Activated CD4-positive, alpha-beta T cell treated with anti-CD3 and anti-CD28 coated beads, Interleukin-2, amount 10 ng/mL, durations not matched to agents 7 days and 5 days (primary cell): Measurements from ENCODE around the gene PRLR. TPM values are rescaled to one million over a fixed set of nuclear protein-coding genes. Genes with fewer than 3 reads are reported as not detected.
"Not testable (repeated sequence)": the region's sequence is repeated elsewhere in the genome, so short reads cannot be mapped to it uniquely, and the experiment has no call there.

Source experiments
- CTCF ChIA-PET: fragments of 350-600 bp; sonication (Branson Sonifier 250); formaldehyde crosslinking; loops from one replicate; lab custom pipeline; 2021; ENCODE audit warnings: antibody characterized with exemption; lab: Charles Lee
- POLR2A ChIA-PET: fragments of 350-600 bp; sonication (Branson Sonifier 250); formaldehyde crosslinking; loops from one replicate; lab custom pipeline; 2021; ENCODE audit warnings: antibody characterized with exemption; lab: Charles Lee
- DNase-seq: peaks from one replicate; pipeline ENCODE4 v3.0.0-alpha.2; 2020
- H3K27ac Mint-ChIP-seq: one replicate; pipeline ENCODE4 v1.8.0; 2021; ENCODE audit warnings: mild to moderate bottlenecking, moderate library complexity, mixed read lengths
- H3K27me3 Mint-ChIP-seq: one replicate; pipeline ENCODE4 v1.8.0; 2021; ENCODE audit warnings: mixed read lengths
- H3K36me3 Mint-ChIP-seq: one replicate; pipeline ENCODE4 v1.8.0; 2021; ENCODE audit warnings: low read depth, mixed read lengths
- H3K4me1 Mint-ChIP-seq: one replicate; pipeline ENCODE4 v1.8.0; 2021; ENCODE audit warnings: mixed read lengths
- H3K4me3 Mint-ChIP-seq: one replicate; pipeline ENCODE4 v1.8.0; 2021; ENCODE audit warnings: mild to moderate bottlenecking, moderate library complexity, mixed read lengths
- H3K9me3 Mint-ChIP-seq: one replicate; pipeline ENCODE4 v1.8.0; 2021; ENCODE audit warnings: mixed read lengths
- total RNA-seq, 2 experiments: library from RNA; stranded (reverse); gene quantifications; one replicate each; pipeline ENCODE4 v1.2.3, GENCODE V29; 2021

PRLR gene
- total RNA-seq, 2 experiments from 2014 or later = not detected

GRCh38 chr5:35202319-35203111 lies 27.8 kb downstream of the PRLR start:
- DNase-seq = peak; percentile 41
- CTCF ChIA-PET = no interaction called here
- peaks cover 34% of the 10 kb centered on the region for H3K27me3 Mint-ChIP-seq
- POLR2A ChIA-PET = no interaction called here
- H3K9me3 Mint-ChIP-seq = no peaks in the 10 kb centered on the region
- H3K36me3 Mint-ChIP-seq = no peaks in the 10 kb centered on the region
- H3K4me3 Mint-ChIP-seq = no peak overlapping the region
- H3K27ac Mint-ChIP-seq = no peak overlapping the region
- no peaks in the 10 kb centered on the region for H3K4me1 Mint-ChIP-seq

DNA sequence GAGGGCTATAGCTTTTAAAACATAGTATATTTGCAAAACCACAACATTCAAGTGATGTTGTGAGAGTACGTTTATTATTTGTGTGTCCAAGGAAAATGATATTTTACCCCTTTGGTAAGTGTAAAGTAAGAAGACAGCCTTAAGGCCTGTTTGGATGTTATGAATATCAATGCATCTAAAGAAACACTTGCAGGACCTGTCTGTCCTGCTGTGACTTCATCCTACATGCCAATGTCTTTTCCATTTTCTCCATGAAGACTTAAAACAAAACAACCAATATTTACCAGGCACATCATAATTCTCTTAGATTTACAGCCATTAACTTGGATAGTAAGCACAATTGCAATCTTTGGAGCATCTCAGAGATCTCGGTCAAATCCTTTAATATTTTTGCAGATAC lies 29.0 kb downstream of the PRLR start:
- Mint-ChIP-seq H3K36me3 (no peaks in the 10 kb centered on the region), H3K4me1 (no peaks in the 10 kb centered on the region), H3K9me3 (no peaks in the 10 kb centered on the region)

DNA sequence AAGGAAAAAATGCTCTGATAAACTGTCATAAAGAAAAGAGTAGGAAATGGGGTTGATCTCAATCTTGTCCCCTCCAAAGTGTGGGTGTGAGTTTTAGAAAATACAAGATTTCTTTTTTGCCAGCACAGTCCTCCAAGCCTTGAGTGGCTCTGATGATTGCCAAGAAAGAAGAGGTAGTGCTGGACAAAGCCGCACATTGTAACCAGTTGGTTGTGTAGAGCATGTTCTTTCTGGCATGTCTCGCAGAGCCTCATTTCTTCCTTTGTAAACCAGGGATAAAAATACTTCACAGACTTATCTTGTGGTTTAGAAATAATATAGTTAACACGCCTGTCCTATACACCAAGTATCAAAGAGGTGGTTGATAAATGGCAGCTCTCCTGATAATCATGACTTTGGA lies 30.4 kb downstream of the PRLR start:
- H3K36me3 Mint-ChIP-seq = no peaks in the 10 kb centered on the region
- no peak for DNase-seq
- no peaks in the 10 kb centered on the region for H3K9me3 Mint-ChIP-seq
- POLR2A ChIA-PET = no interaction called here
- H3K4me1 Mint-ChIP-seq = no peaks in the 10 kb centered on the region
- CTCF ChIA-PET = no interaction called here
- no peak overlapping the region for H3K27ac Mint-ChIP-seq
- H3K4me3 Mint-ChIP-seq = no peak overlapping the region
- H3K27me3 Mint-ChIP-seq = peaks cover 25% of the 10 kb centered on the region

More for the DNA sequence above, 29.0 kb downstream of the PRLR start:
- no peak for DNase-seq
- no peak overlapping the region for H3K4me3 Mint-ChIP-seq
- ChIA-PET CTCF (interaction anchor here (0.6 kb wide), 1 partner anchor 993 kb away, joined by 5 read pairs; no protein-coding TSS in a partner anchor), POLR2A (no interaction called here)
- peaks cover 34% of the 10 kb centered on the region for H3K27me3 Mint-ChIP-seq
- H3K27ac Mint-ChIP-seq = no peak overlapping the region

- Mint-ChIP-seq H3K27me3 (peaks cover 23% of the 10 kb centered on the region), H3K36me3 (no peaks in the 10 kb centered on the region), H3K27ac (no peak overlapping the region), H3K4me3 (no peak overlapping the region), H3K4me1 (no peaks in the 10 kb centered on the region), H3K9me3 (no peaks in the 10 kb centered on the region)
- DNase-seq = no peak
- ChIA-PET CTCF (no interaction called here), POLR2A (no interaction called here)
Observed at GRCh38 chr5:35198686-35199085, 31.6 kb downstream of the PRLR start.

GRCh38 chr5:35198075-35198474 lies 32.2 kb downstream of the PRLR start:
- CTCF ChIA-PET = no interaction called here
- no peak overlapping the region for H3K4me3 Mint-ChIP-seq
- peaks cover 19% of the 10 kb centered on the region for H3K27me3 Mint-ChIP-seq
- H3K36me3 Mint-ChIP-seq = no peaks in the 10 kb centered on the region
- DNase-seq = no peak
- H3K4me1 Mint-ChIP-seq = no peaks in the 10 kb centered on the region
- no peak overlapping the region for H3K27ac Mint-ChIP-seq
- no peaks in the 10 kb centered on the region for H3K9me3 Mint-ChIP-seq
- POLR2A ChIA-PET = no interaction called here

GRCh38 chr5:35197351-35197750 lies 32.9 kb downstream of the PRLR start:
- POLR2A ChIA-PET = no interaction called here
- Mint-ChIP-seq H3K9me3 (no peaks in the 10 kb centered on the region), H3K27ac (no peak overlapping the region), H3K27me3 (peaks cover 19% of the 10 kb centered on the region), H3K36me3 (no peaks in the 10 kb centered on the region), H3K4me1 (no peaks in the 10 kb centered on the region), H3K4me3 (no peak overlapping the region)
- DNase-seq = no peak
- CTCF ChIA-PET = no interaction called here

GRCh38 chr5:35195472-35195852 lies 34.8 kb downstream of the PRLR start:
- H3K36me3 Mint-ChIP-seq = no peaks in the 10 kb centered on the region
- no peak overlapping the region for H3K4me3 Mint-ChIP-seq
- no peak for DNase-seq
- POLR2A ChIA-PET = no interaction called here
- no peaks in the 10 kb centered on the region for H3K9me3 Mint-ChIP-seq
- no peak overlapping the region for H3K27ac Mint-ChIP-seq
- H3K27me3 Mint-ChIP-seq = peaks cover 9% of the 10 kb centered on the region
- H3K4me1 Mint-ChIP-seq = no peaks in the 10 kb centered on the region
- CTCF ChIA-PET = no interaction called here

DNA sequence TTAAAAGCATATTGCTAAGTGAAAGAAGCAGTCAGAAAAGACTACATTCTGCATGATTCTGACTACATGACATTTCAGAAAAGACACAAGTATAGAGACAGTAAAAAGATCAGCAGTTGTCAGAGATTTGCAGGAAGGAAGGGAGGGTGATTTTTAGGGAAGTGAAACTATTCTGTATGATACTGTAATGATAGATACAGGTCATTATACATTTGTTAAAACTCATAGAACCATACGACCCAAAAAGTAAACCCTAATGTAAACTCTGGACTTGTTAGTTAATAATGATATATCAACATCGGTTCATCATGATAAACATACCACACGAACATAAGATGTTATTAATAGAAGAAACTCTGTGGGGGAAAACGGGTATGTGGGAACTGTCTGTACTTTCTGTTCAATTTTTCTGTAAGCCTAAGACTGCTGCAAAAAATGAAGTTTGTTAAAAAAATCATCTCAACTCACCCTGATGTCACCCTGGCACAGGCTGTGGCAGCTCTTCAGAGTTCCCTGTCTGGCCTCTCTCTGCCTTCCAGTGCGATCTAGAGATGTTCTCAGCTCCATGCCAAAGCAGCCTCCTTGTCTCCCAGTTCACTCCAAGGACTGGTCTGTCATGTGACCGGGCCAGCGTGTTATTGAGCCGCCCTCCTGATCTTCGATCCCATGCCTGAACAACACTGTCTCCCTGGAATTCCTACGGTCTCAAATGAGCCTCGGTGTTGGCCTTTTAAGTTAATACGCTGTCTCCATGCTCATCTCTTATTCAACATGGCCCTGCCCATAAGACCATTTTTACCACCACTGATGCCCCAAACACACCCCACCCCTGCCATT lies 35.4 kb downstream of the PRLR start:
- Mint-ChIP-seq H3K4me3 (no peak overlapping the region), H3K36me3 (no peaks in the 10 kb centered on the region), H3K27me3 (peaks cover 9% of the 10 kb centered on the region), H3K4me1 (no peaks in the 10 kb centered on the region), H3K27ac (no peak overlapping the region), H3K9me3 (no peaks in the 10 kb centered on the region)
- ChIA-PET POLR2A (no interaction called here), CTCF (no interaction called here)
- no peak for DNase-seq

DNA sequence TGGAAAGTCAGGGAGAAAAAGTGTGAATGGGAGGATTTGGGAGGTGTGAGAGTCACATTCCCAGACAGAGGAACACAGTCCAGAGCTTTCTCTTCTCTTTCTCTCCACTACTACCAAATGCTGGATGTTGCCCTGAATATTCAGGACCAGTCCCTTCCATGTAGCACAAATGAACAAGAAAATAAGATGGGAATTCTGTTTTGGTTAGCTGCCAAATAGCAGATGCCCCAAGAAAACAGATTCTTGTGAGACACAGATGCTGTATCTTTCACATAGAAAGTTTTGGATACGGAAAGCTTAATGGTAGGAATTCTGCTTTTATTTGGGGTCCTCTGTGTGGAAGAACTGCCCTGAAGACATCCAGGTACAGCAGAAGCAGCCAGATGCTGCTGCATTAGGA lies 37.8 kb downstream of the PRLR start:
- POLR2A ChIA-PET = no interaction called here
- Mint-ChIP-seq H3K4me3 (no peak overlapping the region), H3K9me3 (no peaks in the 10 kb centered on the region), H3K36me3 (no peaks in the 10 kb centered on the region), H3K27me3 (no peaks in the 10 kb centered on the region), H3K4me1 (no peaks in the 10 kb centered on the region), H3K27ac (no peak overlapping the region)
- CTCF ChIA-PET = no interaction called here
- DNase-seq = no peak

DNA sequence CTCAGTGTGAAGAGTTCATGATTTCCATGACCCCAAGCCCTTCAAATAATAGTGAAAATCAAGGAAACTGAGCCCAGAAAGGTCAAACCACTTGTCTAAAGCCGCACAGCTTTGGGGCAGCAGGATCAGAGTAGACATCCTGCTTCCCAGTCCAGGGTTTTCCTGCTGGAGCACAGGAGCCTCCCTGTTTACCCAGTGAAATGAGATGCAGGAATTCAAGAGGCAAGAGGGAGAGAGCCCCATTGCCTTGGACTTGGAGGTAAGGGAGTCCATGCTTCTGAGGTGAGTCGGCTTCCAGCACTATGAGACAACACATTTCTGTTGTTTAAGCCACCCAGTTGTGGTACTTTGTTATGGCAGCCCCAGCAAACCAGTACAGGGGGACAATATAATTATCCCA lies 40.5 kb downstream of the PRLR start:
- H3K27ac Mint-ChIP-seq, H3K4me3 Mint-ChIP-seq, POLR2A ChIA-PET, H3K9me3 Mint-ChIP-seq, H3K36me3 Mint-ChIP-seq, H3K27me3 Mint-ChIP-seq, DNase-seq, CTCF ChIA-PET, H3K4me1 Mint-ChIP-seq: not testable (repeated sequence)

DNA sequence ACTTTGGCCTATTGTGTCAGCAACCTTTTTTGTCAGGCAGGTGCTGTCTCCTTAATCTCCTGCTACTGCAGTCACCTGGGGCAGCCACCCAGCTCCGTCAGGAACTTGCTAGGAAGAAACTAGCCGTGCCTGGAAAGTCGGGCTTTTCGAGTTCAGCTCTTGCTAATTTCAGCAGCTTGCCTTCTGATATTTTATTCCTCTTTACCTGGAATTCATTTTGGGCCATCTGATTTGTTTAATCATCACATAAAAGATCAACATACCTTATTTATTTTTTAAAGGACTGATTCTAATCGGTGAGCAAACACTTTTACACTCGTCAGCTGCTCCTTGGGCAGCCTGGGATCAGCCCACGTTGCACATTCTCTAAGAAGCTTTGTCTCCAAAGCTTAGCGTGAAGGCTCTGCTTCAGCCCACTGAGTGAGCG lies 42.2 kb downstream of the PRLR start:
- H3K27ac Mint-ChIP-seq = no peak overlapping the region
- POLR2A ChIA-PET = no interaction called here
- CTCF ChIA-PET = no interaction called here
- no peaks in the 10 kb centered on the region for H3K9me3 Mint-ChIP-seq
- H3K36me3 Mint-ChIP-seq = no peaks in the 10 kb centered on the region
- DNase-seq = no peak
- no peak overlapping the region for H3K4me3 Mint-ChIP-seq
- peaks cover 3% of the 10 kb centered on the region for H3K27me3 Mint-ChIP-seq
- no peaks in the 10 kb centered on the region for H3K4me1 Mint-ChIP-seq

DNA sequence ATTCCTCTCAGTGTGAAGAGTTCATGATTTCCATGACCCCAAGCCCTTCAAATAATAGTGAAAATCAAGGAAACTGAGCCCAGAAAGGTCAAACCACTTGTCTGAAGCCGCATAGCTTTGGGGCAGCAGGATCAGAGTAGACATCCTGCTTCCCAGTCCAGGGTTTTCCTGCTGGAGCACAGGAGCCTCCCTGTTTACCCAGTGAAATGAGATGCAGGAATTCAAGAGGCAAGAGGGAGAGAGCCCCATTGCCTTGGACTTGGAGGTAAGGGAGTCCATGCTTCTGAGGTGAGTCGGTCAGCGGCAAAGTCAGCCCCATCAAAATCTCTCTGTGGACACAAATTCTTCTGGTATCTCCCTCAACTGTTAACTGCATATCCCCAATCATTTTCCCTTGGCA lies 42.7 kb downstream of the PRLR start:
- H3K27ac Mint-ChIP-seq, H3K27me3 Mint-ChIP-seq, H3K36me3 Mint-ChIP-seq, H3K4me1 Mint-ChIP-seq, POLR2A ChIA-PET, H3K4me3 Mint-ChIP-seq, DNase-seq, CTCF ChIA-PET, H3K9me3 Mint-ChIP-seq: not testable (repeated sequence)

- DNase-seq = no peak
- H3K4me3 Mint-ChIP-seq = no peak overlapping the region
- no peaks in the 10 kb centered on the region for H3K36me3 Mint-ChIP-seq
- ChIA-PET CTCF (no interaction called here), POLR2A (no interaction called here)
- no peak overlapping the region for H3K27ac Mint-ChIP-seq
- H3K9me3 Mint-ChIP-seq = no peaks in the 10 kb centered on the region
- no peaks in the 10 kb centered on the region for H3K4me1 Mint-ChIP-seq
- peaks cover 7% of the 10 kb centered on the region for H3K27me3 Mint-ChIP-seq
Observed at GRCh38 chr5:35186749-35187148, 43.5 kb downstream of the PRLR start.
